Endothelial cell of umbilical vein (primary cell): Measurements from ENCODE around the gene LRCH3. TPM values are rescaled to one million over a fixed set of nuclear protein-coding genes. Genes with fewer than 3 reads are reported as not detected.

Experiments
- BruUV-seq: library from RNA; stranded (reverse); fragments of 400-500 nt; replicated peaks from 2 replicates; lab custom pipeline; 2021; lab: Mats Ljungman, UMichigan
- CTCF ChIA-PET: fragments of 300-600, 350-600 bp; sonication (Branson Sonifier 250); formaldehyde crosslinking; loops from one replicate; lab custom pipeline; 2021; ENCODE audit warnings: antibody characterized with exemption, inconsistent platforms; lab: Charles Lee
- POLR2A ChIA-PET: fragments of 300-600, 350-600 bp; sonication (Branson Sonifier 250); formaldehyde crosslinking; loops from one replicate; lab custom pipeline; 2021; ENCODE audit warnings: antibody characterized with exemption, inconsistent platforms; lab: Charles Lee
- DNase-seq: peaks from one replicate; pipeline ENCODE4 v3.0.0-alpha.2; 2011; ENCODE audit warnings: low read depth, low spot score
- FAIRE-seq: peaks from 2 replicates; lab custom pipeline; 2011; peaks lifted over from hg19 to GRCh38; lab: Jason Lieb, UNC
- H2AFZ ChIP-seq: 2 replicates; pipeline ENCODE4 v1.6.0; 2012; ENCODE audit warnings: low read depth, low read length, control low read depth, inconsistent platforms
- H3K27ac ChIP-seq: 2 replicates; pipeline ENCODE4 v1.5.1; 2011; ENCODE audit warnings: low read depth, mild to moderate bottlenecking, control low read depth, low read length, moderate library complexity; ENCODE audit not compliant: insufficient read depth
- H3K27me3 ChIP-seq, 2 experiments: 2 replicates each; pipeline versions ENCODE4 v1.6.0 to v1.6.1; 2011; ENCODE audit warnings: low read length in 2 of 2, mixed read lengths in 1 of 2; ENCODE audit not compliant: control insufficient read depth in 2 of 2, insufficient read depth in 2 of 2
- H3K36me3 ChIP-seq, 2 experiments: 2 replicates in 1 of 2; 3 replicates in 1 of 2; pipeline ENCODE4 v1.5.1; 2011; ENCODE audit warnings: low read length in 2 of 2, mild to moderate bottlenecking in 1 of 2, moderate library complexity in 1 of 2; ENCODE audit not compliant: control insufficient read depth in 2 of 2, insufficient read depth in 2 of 2; ENCODE audit errors: extremely low read depth in 1 of 2
- H3K4me1 ChIP-seq: 3 replicates; pipeline ENCODE4 v1.5.1; 2011; ENCODE audit warnings: mild to moderate bottlenecking, low read length; ENCODE audit not compliant: control insufficient read depth, insufficient read depth; ENCODE audit errors: extremely low read depth
- H3K4me2 ChIP-seq: 2 replicates; pipeline ENCODE4 v1.6.1; 2011; ENCODE audit warnings: low read length, control low read depth, mixed read lengths; ENCODE audit not compliant: insufficient read depth
- H3K4me3 ChIP-seq, 3 experiments: fragments of 200-600 bp in 1 of 3; sonication (generic), shearing (Covaris generic) in 1 of 3; replicated peaks in 1 of 3; 2 replicates each; pipeline ENCODE4 v1.5.1; 2011 to 2016; ENCODE audit warnings: control low read depth in 3 of 3, low read length in 3 of 3, mild to moderate bottlenecking in 2 of 3, inconsistent platforms in 1 of 3, low read depth in 1 of 3, moderate library complexity in 1 of 3; ENCODE audit not compliant: insufficient read depth in 1 of 3
- H3K79me2 ChIP-seq: 2 replicates; pipeline ENCODE4 v1.6.0; 2012; ENCODE audit warnings: low read length, inconsistent platforms; ENCODE audit not compliant: control insufficient read depth, insufficient read depth
- H3K9ac ChIP-seq: replicated peaks from 2 replicates; pipeline ENCODE3; 2011; ENCODE audit warnings: low read length, control low read depth; ENCODE audit not compliant: insufficient read depth; ENCODE audit errors: extremely low read depth
- H3K9me1 ChIP-seq: replicated peaks from 3 replicates; pipeline ENCODE4 v1.6.0; 2011; ENCODE audit warnings: mild to moderate bottlenecking, low read length; ENCODE audit not compliant: control insufficient read depth, insufficient read depth; ENCODE audit errors: extremely low read depth
- H3K9me3 ChIP-seq: replicated peaks from 2 replicates; pipeline ENCODE4 v1.5.1; 2012; ENCODE audit warnings: low read length, inconsistent platforms; ENCODE audit not compliant: control insufficient read depth, insufficient read depth
- H4K20me1 ChIP-seq: replicated peaks from 2 replicates; pipeline ENCODE3; 2011; ENCODE audit warnings: mild to moderate bottlenecking, low read length; ENCODE audit not compliant: control insufficient read depth, insufficient read depth; ENCODE audit errors: extremely low read depth
- CTCF ChIP-seq, 2 donors: IDR thresholded peaks; 1 replicate in 1 of 2; 2 replicates in 1 of 2; pipeline ENCODE4 v1.5.1; 2011; ENCODE audit warnings: low read length in 2 of 2, mild to moderate bottlenecking in 2 of 2, moderate library complexity in 2 of 2, control low read depth in 1 of 2, inconsistent platforms in 1 of 2, low read depth in 1 of 2; ENCODE audit not compliant: insufficient read depth in 1 of 2; ENCODE audit errors: extremely low read depth in 1 of 2
- EZH2 ChIP-seq: IDR thresholded peaks from 2 replicates; pipeline ENCODE4 v1.6.1; 2012; ENCODE audit warnings: borderline replicate concordance, low read depth, mild to moderate bottlenecking, moderate library complexity, low read length, inconsistent platforms; ENCODE audit not compliant: severe bottlenecking
- FOS ChIP-seq: IDR thresholded peaks from 2 replicates; pipeline ENCODE4 v1.6.1; 2011; ENCODE audit warnings: mild to moderate bottlenecking, low read length, moderate library complexity, borderline replicate concordance; ENCODE audit not compliant: insufficient read depth
- GATA2 ChIP-seq: IDR thresholded peaks from 2 replicates; pipeline ENCODE4 v1.7.0; 2011; ENCODE audit warnings: low read depth, mild to moderate bottlenecking, moderate library complexity, mixed read lengths, low read length; ENCODE audit not compliant: insufficient read length, insufficient read depth
- JUN ChIP-seq: IDR thresholded peaks from 2 replicates; pipeline ENCODE4 v1.6.1; 2011; ENCODE audit warnings: borderline replicate concordance, low read depth; ENCODE audit not compliant: insufficient read length, insufficient read depth
- MYC ChIP-seq: IDR thresholded peaks from one replicate; pipeline ENCODE4 v1.6.1; 2011; ENCODE audit warnings: mild to moderate bottlenecking, low read depth, low read length
- POLR2A ChIP-seq: IDR thresholded peaks from 2 replicates; pipeline ENCODE4 v1.6.1; 2012; ENCODE audit warnings: low read depth, mild to moderate bottlenecking, control low read depth, low read length
- POLR2AphosphoS5 ChIP-seq: IDR thresholded peaks from 2 replicates; pipeline ENCODE4 v1.6.1; 2012; ENCODE audit warnings: low read depth, mild to moderate bottlenecking, control low read depth, low read length, moderate library complexity; ENCODE audit not compliant: insufficient read depth
- dilution Hi-C: fragments of 300-500 bp; cut with MboI; formaldehyde crosslinking; loops from one replicate; pipeline ENCODE4 v1.15.0; 2019; ENCODE audit warnings: low sequenced_read_pairs; ENCODE audit not compliant: extremely low pct_ligation_motif_present
- intact Hi-C: fragments of 100-400 bp; cut with micrococcal nuclease; formaldehyde crosslinking; loops from one replicate; pipeline ENCODE4 v1.10.0; 2022
- polyA plus RNA-seq, 4 experiments: library from polyadenylated mRNA; depleted of rRNA in 3 of 4; stranded (reverse) in 3 of 4; unstranded in 1 of 4; fragments of >200 nt; gene quantifications; 2 replicates each; pipeline versions ENCODE4 v1.2.1 to v1.2.3, GENCODE V29; 2011 to 2012; ENCODE audit warnings: missing spikeins in 1 of 4
- total RNA-seq: library from RNA; stranded (reverse); gene quantifications from 2 replicates; pipeline ENCODE4 v1.2.3, GENCODE V29; 2021
- TF ChIP-seq, protein P1 (sequence below): IDR thresholded peaks from 2 replicates; pipeline ENCODE4 v1.6.1; 2011; ENCODE audit not compliant: insufficient read depth, insufficient read length

The LRCH3 gene
- total and polyA plus RNA-seq, 2 donors (not counting 3 experiments of a cell fraction or from before 2014, with no cell fraction given) = 43.9 to 60.3 TPM

- no peaks in the 10 kb centered on the region for H3K27me3 ChIP-seq
- no peaks in the 10 kb centered on the region for H3K9me1 ChIP-seq
- dilution Hi-C loops = no loop called here
- ChIA-PET CTCF (interaction anchor here (0.6 to 1.5 kb wide), 2 partner anchors 9 to 15 kb away, joined by 3 read pairs; no protein-coding TSS in a partner anchor), POLR2A (no interaction called here)
- TF ChIP-seq, protein P1, sequence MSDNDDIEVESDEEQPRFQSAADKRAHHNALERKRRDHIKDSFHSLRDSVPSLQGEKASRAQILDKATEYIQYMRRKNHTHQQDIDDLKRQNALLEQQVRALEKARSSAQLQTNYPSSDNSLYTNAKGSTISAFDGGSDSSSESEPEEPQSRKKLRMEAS = no peak
- no peak overlapping the region for H3K4me2 ChIP-seq
- no TSS peak for BruUV-seq
- H3K36me3 ChIP-seq = no peaks in the 10 kb centered on the region
- no peaks in the 10 kb centered on the region for H3K4me1 ChIP-seq
- H4K20me1 ChIP-seq = peaks cover 5% of the 10 kb centered on the region
- FAIRE-seq (no peak), DNase-seq (no peak)
- H3K9ac ChIP-seq = no peak overlapping the region
- no peak overlapping the region for H3K4me3 ChIP-seq
- peaks cover 84% of the 10 kb centered on the region for H3K79me2 ChIP-seq
- intact Hi-C loops = no loop called here
- no peak overlapping the region for H2AFZ ChIP-seq
- no peak overlapping the region for H3K27ac ChIP-seq
- no peaks in the 10 kb centered on the region for H3K9me3 ChIP-seq
These were observed 20.3 kb downstream of the LRCH3 start for GRCh38 chr3:197811343-197811742.

DNA sequence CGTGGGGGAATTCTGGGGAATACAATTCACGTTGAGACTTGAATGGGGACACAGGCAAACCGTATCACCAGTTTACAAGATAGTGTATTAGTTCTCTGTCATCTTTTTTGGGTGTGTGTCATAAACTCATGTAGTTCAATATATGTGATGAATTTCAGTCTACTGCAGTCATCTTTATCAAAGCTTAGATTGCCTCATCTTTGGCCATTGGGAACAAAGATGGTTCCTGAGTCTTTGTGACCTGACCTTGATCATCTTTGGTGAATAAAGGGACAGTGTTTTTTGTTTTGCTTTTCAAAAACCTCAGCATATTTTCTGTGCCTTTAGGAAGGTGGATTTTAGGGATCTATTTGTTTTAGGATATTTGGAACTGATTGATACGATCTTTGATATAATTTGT, 23.3 kb downstream of the LRCH3 start:
- H4K20me1 ChIP-seq = peaks cover 5% of the 10 kb centered on the region
- H3K27ac ChIP-seq = no peak overlapping the region
- no peaks in the 10 kb centered on the region for H3K9me1 ChIP-seq
- H3K4me2 ChIP-seq = no peak overlapping the region
- no peak for TF ChIP-seq GATA2
- no peak for TF ChIP-seq FOS
- no peak for TF ChIP-seq POLR2A
- TF ChIP-seq, protein P1 = no peak
- no peak for TF ChIP-seq JUN
- no peak for TF ChIP-seq POLR2AphosphoS5
- TF ChIP-seq MYC = no peak
- TF ChIP-seq CTCF (IDR thresholded peaks at IDR 0.05; ENCODE audit: extremely low read depth in 1 of 2, insufficient read depth in 1 of 2, low read depth in 1 of 2, low read length in 2 of 2) = no peak
- no peak for TF ChIP-seq EZH2
- no peaks in the 10 kb centered on the region for H3K36me3 ChIP-seq
- DNase-seq (no peak), FAIRE-seq (no peak)
- no peak overlapping the region for H2AFZ ChIP-seq
- ChIA-PET CTCF (no interaction called here), POLR2A (no interaction called here)
- H3K79me2 ChIP-seq = peaks cover 68% of the 10 kb centered on the region
- H3K27me3 ChIP-seq = no peaks in the 10 kb centered on the region
- no peak overlapping the region for H3K4me3 ChIP-seq
- intact Hi-C loops (no loop called here), dilution Hi-C loops (no loop called here)
- H3K9ac ChIP-seq = no peak overlapping the region
- no peaks in the 10 kb centered on the region for H3K9me3 ChIP-seq
- no peaks in the 10 kb centered on the region for H3K4me1 ChIP-seq
- no TSS peak for BruUV-seq
